NCI-H510A (cell line): ENCODE results near the gene RHEB.

Experiments used
- DNase-seq: peaks from one replicate; lab custom pipeline; 2025; lab: John Stamatoyannopoulos, UW

Gene RHEB

GRCh38 chr7:151470711-151471110 is 49.0 kb downstream of the RHEB start:
- DNase-seq = no peak

GRCh38 chr7:151469281-151469680 is 50.4 kb downstream of the RHEB start:
- no peak for DNase-seq

DNA sequence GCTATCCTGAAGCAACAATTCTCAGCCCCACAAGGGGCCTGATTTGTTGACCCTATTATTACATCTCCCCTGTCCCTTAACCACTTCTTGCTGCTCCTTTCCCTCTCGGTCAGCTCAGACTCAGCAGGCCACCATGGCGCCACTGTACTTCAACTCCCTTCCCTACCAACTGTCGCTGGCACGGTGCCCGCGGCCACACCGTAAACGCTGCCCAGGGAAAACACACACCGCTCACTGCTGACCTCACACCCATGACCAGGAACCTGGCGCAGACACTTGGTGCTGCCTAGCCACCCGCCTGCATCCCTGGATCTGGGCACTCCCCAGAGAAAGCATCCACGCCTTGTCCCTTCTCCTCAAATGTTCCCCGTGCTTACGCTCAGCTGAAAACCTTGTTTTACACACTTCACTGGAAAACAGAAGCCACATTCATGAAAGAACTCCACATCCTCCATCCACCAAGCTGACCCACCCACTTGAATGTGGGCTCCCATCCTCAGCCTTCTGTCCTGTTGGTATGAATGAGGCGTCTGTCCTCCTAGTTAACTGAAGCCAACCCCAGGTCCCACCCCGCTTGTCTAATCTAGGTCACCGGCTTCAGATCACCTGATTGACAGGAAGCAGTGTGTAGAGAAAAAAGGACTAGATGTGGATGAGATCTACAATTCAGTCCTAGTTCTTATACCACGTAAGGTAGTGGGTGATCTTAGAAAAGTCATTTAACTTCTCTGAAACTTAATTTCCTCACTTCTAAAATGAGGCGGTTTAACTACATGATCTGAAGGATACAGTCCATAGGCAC is 51.3 kb downstream of the RHEB start:
- DNase-seq = no peak

DNA sequence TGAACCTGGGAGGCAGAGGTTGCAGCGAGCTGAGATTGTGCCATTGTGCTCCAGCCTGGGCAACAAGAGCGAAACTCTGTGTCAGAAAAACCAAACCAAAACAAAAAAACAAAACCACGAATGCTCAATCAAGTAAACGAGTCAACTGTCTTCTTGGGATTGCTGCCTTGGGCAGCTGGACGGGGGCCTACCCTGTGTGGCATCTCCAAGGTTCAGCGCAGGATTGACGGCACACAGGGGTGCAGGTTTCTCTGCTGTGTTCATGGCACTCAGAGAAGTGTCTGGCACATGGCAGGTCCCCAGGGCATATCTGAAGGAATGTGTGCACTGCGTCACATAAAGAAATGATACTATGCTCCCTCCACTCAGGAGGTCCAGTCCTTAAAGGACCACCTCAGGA is 54.5 kb downstream of the RHEB start:
- DNase-seq = no peak

DNA sequence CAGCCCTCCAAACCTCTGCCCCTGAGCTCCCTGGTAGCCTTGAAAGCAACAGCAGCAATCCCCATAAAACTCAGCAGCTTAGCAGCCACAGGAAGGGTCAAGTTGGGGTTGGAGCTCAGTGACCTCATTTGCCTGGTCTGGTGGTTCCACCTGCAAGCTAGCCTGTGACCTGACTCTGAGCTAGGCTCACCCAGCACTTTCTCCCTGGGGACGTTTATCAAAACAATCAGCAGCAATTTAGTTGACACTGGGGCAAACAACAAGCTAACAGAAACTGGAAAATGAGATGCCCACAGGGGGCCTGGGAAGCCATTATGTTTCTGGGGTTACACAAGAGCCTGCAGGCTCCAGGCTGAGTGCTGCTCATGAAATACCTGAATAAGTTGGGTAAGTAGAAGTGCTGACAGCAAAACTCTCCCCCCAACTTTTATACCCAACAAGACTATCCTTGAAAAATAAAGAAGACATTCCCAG is 57.4 kb downstream of the RHEB start:
- no peak for DNase-seq

DNA sequence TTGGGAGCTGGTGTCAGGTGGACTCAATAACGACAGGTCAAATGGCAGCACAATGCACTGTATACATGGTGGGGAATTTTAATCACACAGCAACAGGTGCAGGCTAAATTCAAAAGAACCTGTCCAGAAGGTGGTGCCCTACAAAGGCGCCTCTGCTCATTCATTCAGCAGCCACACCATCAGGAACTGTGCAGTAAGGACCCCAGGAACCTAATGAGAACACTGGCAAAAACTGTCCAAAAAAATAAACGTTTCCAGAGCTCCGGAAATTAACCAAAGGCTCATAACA is 57.8 kb downstream of the RHEB start:
- no peak for DNase-seq

- DNase-seq = no peak
These were observed 58.4 kb downstream of the RHEB start for GRCh38 chr7:151461096-151461941.

- no peak for DNase-seq
These were observed 59.2 kb downstream of the RHEB start for GRCh38 chr7:151460474-151460855.

DNA sequence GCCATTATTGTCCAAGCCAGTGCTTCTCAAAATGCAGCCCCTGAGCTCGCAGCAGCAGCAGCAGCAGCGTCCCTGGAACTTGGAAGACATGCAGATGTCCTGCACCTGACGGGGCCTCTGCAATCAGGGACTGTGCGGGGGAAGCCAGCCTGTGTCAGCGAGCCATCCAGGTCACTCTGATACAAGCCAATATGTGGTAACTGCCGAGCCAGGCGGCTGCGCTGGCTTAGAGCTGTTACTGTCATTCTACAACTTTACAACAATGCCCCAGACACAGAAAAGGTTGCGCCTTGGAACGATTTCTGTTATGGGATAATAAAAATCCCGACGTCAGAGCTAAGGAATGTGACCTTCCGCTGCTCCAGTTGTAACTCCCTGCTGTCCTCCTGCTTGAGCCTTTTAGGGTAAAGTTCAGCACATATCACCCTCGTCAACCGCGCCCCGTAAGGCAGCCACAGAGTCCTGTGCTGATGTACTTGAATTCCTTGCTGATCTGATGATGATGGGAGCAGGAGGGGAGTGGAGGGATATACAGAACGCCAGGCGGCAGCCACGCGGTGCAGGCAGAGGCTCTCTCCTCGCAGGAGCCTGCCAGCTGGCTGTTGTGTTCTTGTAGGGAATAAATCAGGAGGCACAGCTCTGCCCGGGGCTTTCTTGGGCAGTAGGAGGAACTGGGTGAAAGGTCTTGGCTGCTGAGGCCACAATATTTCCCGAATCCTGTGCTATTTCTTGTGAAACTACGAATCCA is 59.8 kb downstream of the RHEB start:
- DNase-seq = no peak

DNA sequence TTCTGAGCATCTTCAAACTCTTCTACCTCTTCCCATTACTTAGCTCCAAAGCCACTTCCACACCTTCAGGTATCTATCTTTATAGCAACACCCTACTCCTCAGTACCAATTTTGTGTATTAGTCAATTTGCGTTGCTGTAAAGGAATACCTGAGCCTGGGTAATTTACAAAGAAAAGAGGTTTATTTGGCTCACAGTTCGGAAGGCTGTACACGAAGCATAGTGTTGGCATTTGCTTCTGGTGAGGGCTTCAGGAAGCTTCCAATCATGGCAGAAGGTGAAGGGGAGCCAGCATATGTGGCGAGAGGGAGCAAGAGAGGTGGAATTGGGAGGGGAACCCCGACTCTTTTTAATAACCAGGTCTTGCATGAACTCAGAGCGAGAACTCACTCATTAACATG is 62.2 kb downstream of the RHEB start:
- no peak for DNase-seq

DNA sequence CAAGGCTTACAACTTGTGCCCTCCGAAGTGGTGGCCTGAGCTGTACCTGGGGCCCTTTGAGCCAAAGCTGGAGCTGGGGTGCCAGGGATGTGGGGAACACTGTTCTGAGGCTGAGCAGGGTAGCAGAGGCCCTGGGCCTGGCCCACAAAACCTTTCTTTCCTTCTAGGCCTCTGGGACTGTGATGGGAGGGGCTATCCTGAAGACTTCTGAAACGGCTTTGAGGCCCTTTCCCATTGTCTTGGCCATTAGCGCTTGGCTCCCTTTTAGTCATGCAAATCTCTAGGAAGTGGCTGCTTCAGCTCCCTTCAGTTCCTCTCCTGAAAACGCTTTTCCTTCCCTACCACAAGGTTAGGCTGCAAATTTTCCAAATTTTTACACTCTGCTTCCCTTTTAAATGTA is 62.9 kb downstream of the RHEB start:
- no peak for DNase-seq

GRCh38 chr7:151456276-151456675 is 63.4 kb downstream of the RHEB start:
- DNase-seq = no peak

DNA sequence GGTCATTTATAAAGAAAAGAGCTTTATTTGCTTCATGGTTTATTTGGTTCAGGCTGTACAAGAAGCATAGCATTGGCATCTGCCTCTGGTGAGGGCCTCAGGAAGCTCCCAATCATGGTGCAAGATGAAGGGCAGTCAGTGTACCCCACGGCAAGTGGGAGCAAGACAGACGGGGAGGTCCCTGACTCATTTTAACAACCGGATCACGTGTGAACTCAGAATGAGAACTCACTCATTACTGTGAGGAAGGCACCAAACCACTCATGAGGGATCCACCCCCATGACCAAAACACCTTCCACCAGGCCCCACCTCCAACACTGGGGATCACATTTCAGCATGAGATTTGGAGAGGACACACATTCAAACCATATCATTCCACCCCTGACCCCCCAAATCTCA is 64.0 kb downstream of the RHEB start:
- no peak for DNase-seq

- no peak for DNase-seq
These were observed 64.7 kb downstream of the RHEB start for GRCh38 chr7:151454932-151455530.

GRCh38 chr7:151454305-151454704 is 65.4 kb downstream of the RHEB start:
- DNase-seq = no peak

DNA sequence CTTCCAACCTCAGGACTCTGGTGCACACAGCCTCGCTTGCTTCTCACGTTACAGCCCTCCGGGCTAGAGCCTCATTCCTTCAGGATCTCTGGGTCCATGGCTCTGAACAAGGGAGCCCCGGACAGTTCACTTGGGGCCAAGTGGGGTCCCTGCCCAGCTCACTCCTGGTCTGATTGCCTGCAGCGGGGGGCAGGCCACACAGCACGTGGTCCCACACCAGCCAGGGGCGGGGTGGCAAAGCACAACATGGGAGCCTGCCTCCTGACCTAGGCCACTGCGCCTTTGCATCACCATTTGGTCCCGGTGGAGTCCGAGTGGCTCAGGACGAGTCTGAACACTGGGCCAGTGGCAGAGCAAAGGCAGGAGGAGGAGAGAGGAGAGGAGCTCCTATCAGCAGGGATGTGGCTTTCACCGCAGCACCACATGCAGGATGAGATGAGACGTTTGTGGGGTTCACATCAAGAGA is 66.3 kb downstream of the RHEB start:
- no peak for DNase-seq

DNA sequence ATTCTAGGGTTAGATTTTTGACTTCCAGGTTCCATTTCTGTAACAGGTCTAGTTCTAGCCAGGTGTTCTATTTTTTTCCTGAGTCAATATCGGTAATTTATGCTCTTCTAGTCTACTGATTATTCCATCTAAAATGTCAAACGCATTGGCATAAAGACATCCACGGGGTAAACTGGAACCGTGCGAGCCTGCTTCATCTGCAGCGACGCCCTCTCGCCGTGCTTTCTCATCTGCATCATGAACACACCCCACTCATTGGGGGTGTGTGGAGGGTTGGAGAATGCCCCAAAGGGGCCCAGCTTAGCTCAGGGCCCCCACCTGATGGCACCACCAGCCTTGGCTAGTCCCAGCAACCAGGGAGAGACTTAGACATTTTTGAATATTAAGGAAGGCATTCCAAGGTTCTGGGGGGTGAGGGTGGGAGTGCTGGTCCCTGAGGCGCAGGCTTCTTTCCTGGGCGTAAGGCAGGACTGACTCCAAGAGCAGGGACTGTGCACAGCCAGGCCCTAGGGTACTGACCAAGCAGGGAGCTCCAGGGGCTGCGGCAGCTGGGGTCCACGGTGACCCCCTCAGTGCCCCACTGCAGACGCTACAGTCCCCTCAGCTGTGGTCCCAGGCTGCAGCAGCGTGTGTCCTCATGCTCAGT is 66.9 kb downstream of the RHEB start:
- no peak for DNase-seq

DNA sequence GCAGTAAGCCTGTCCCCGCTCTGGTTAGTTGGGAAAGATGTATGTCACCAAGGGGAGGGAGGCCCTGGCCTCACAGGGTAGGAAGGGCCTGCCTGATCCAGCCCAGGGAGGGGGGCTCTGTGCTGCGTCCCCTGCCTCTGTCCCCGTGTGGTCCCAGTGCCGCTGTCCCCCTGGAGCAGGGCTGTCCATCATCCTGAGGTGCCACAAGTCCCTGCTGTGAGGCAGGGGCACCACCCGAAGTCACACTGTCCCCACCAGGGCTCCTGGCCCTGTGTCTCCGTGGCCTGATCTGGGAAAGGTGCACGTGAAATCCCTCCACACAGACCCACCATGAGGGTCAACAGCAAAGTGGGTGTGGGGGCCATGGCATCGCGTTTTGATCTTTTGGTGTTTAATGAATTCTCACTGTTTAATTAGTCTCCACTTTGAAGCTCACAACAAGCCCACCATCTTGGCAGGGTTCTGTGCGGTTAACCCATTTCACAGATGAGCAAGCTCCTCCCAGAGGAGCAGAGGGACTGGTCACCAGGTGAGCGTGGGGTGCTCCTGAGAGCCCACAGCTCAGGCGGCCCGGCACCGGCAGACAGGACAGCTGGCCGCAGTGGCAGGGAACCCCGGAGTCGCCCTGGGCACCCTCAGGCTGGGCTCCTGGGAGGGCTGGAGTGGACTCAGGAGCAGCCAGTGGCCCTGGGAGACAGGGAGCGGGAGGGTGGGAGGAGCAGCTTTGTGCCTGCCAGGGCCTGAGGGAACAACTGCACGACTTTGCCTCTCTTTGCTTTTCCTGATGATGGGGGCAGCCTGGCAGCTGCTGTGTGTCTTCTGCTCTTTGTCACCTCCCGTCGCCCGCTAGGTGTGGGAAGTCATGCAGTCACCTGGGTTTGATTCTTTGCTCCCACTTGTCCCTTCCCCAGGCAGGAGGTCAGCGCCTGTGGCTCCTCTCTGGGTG is 67.8 kb downstream of the RHEB start:
- DNase-seq = no peak

DNA sequence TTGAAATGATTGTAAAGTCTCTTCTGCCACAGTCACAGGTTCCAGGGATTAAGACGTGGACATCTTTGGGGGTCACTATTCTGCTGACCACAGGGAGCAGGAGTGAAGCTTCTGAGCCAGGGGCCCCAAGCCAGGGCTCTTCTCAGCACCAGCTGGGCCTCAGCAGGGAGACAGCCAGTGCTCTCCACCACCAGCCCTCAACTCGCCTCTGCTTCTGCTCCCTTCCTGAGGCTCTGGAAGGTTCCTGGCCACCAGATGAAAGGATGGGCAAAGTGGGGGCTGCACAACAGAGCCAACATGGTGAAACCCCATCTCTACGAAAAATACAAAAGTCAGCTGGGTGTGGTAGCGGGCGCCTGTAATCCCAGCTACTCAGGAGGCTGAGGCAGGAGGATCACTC is 68.5 kb downstream of the RHEB start:
- no peak for DNase-seq

DNA sequence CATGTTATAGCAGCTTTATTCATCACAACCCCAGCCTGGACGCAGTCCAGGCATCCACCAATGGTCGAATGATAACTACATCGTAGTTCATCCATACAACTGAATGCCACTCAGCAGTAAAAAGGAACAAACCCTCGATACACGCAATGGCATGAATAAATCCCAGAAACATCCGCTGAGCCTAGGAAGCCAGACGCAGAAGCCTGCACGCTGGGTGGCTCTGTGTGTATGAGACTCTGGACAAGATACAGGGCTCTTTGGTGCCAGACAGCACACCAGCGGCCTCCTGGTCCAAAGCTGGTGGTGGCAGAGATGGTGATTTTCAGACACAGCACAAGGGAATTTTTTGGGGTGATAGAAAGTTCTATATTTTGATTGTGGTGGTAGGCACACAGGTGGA is 69.7 kb downstream of the RHEB start:
- no peak for DNase-seq
